Measurements from ENCODE around the gene ZMIZ2.
"Not testable (repeated sequence)": the region's sequence is repeated elsewhere in the genome, so short reads cannot be mapped to it uniquely, and the experiment has no call there.

GRCh38 chr7:44732971-44733370 lies 15.7 kb upstream of the ZMIZ2 start:
- TF ChIP-seq CEBPB (IDR thresholded peaks at IDR 0.05; ENCODE audit: low read depth), result not testable (repeated sequence)
- TF ChIP-seq, protein P1, sequence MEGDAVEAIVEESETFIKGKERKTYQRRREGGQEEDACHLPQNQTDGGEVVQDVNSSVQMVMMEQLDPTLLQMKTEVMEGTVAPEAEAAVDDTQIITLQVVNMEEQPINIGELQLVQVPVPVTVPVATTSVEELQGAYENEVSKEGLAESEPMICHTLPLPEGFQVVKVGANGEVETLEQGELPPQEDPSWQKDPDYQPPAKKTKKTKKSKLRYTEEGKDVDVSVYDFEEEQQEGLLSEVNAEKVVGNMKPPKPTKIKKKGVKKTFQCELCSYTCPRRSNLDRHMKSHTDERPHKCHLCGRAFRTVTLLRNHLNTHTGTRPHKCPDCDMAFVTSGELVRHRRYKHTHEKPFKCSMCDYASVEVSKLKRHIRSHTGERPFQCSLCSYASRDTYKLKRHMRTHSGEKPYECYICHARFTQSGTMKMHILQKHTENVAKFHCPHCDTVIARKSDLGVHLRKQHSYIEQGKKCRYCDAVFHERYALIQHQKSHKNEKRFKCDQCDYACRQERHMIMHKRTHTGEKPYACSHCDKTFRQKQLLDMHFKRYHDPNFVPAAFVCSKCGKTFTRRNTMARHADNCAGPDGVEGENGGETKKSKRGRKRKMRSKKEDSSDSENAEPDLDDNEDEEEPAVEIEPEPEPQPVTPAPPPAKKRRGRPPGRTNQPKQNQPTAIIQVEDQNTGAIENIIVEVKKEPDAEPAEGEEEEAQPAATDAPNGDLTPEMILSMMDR (IDR thresholded peaks at IDR 0.05 in 2 of 3, conservative IDR thresholded peaks at IDR 0.05 in 1 of 3; ENCODE audit: borderline replicate concordance in 1 of 3, insufficient read depth in 1 of 3, low read depth in 2 of 3, low read length in 2 of 3), result not testable (repeated sequence)

All from HCT116 (cell line).